ENCODE data around the gene CDKN2B-AS1.
A peak's percentile ranks its signal among the peaks of the same experiment; 100 is the strongest.

CDKN2B-AS1 gene

DNA sequence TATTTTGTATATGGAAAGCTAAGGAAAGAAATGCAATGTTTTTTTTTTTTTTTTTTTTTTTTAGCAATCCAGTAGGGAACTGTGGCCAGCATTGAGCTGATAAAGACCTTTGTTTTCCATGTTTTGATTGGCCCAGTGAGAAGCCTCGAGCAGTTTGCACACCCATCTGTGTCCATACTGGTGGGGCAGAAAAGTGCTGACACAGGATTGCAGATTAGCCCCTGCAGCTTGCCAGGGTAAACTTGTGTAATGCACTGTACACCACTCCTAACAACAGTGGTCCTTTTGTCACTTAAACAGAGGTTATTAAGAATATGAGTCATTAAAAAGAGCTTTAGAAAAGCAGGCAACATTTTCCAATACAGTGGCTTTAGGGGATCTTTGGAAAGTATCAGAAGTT is 147.3 kb downstream of the CDKN2B-AS1 start:
- no peaks in the 10 kb centered on the region for H3K27me3 ChIP-seq (ENCODE audit: low read depth)
- peaks cover 14% of the 10 kb centered on the region for H3K4me1 ChIP-seq
- no peak overlapping the region for H3K4me3 ChIP-seq
- in situ Hi-C loops (cut with MboI; ENCODE audit: low sequenced_read_pairs) = no loop called here
- H3K9me3 ChIP-seq = no peaks in the 10 kb centered on the region
- peak; percentile 66 to 67 for DNase-seq (ENCODE audit: low spot score in 2 of 2)
- H3K36me3 ChIP-seq (replicated peaks) = no peaks in the 10 kb centered on the region

DNA sequence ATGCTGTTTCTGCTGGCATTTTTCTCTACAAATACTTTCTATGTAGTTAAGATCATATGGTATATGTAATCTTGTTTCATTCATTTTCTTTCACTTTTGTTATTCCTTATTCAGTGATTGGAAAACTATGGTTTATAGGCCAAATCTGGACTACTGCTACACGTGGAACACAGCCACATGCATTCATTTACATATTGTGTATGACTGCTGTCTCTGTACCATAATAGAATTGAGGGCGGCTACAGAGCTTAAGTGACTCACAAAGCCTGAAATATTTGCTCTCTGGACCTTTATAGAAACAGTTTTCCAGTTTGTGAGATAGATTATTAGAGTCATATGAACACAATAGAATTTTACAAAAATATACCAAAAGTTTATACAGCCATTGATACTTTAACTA is 148.1 kb downstream of the CDKN2B-AS1 start:
- DNase-seq (ENCODE audit: low spot score in 2 of 2) = peak; percentile 44 to 86
- no peak overlapping the region for H3K4me3 ChIP-seq
- H3K4me1 ChIP-seq = peaks cover 14% of the 10 kb centered on the region
- no peaks in the 10 kb centered on the region for H3K36me3 ChIP-seq (replicated peaks)
- no peaks in the 10 kb centered on the region for H3K9me3 ChIP-seq
- in situ Hi-C loops (cut with MboI; ENCODE audit: low sequenced_read_pairs) = no loop called here
- H3K27me3 ChIP-seq (ENCODE audit: low read depth) = no peaks in the 10 kb centered on the region

DNA sequence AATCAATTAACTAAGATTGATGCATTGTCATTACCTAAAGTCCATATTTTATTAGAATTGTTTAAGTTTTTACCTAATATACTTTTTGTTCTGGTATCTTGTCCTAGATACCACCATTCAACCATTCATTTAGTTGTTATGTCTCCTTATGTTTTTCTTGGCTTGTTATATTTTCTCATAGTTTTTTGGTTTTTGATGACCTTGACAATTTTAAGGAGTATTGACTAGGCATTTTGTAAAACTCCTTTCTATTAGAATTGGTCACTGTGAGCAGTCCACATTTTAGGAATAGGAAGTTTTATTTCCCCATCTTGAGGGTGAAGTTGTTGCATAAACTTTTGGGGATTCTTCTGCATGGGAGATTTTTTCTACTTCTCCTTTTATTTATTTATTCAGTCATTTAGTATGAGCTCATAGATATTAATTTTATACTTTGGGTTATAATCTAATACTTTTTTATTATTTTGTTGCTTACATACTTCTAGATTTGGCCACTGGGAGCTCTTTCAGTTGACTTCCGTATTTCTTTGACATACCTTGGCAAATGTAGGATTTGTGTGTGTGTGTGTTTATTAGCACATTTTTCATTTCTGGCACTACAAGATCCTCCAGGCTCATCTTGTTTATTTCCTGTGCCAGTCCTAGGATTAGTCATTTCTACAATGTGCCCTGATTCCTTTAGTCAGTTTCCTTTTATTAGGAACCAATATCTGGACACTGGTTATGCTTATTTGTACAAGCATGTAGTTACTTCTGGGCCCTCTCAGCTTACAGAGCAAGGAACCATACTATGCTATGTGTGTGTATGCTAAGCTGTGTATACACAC is 149.4 kb downstream of the CDKN2B-AS1 start:
- Histone ChIP-seq H3K27me3 (ENCODE audit: low read depth) (no peaks in the 10 kb centered on the region), H3K9me3 (no peaks in the 10 kb centered on the region), H3K4me1 (peaks cover 14% of the 10 kb centered on the region), H3K4me3 (no peak overlapping the region), H3K36me3 (replicated peaks) (no peaks in the 10 kb centered on the region)
- DNase-seq (ENCODE audit: low spot score in 2 of 2) = no peak
- in situ Hi-C loops (cut with MboI; ENCODE audit: low sequenced_read_pairs) = no loop called here

DNA sequence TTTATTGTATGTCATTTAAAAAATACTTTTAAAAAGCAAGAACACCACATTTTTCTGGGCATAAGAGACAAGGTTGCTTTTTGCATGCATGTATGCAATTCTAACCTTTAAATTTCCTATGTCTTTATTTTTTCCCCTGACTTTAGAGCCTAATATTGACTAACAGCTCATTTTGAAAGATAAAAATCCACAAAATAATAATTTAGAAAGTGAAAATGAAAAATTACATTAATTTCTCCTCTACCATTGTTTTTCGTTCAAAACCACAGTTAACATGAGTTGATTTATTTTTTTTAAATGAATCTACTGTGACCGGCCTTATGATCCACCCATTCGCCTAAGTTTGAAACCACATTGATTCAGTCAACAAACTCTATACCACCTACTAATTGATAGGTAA is 152.0 kb downstream of the CDKN2B-AS1 start:
- no peak for DNase-seq (ENCODE audit: low spot score in 2 of 2)
- Histone ChIP-seq H3K27me3 (ENCODE audit: low read depth) (no peaks in the 10 kb centered on the region), H3K4me1 (peaks cover 10% of the 10 kb centered on the region), H3K9me3 (no peaks in the 10 kb centered on the region), H3K4me3 (no peak overlapping the region), H3K36me3 (replicated peaks) (no peaks in the 10 kb centered on the region)
- in situ Hi-C loops (cut with MboI; ENCODE audit: low sequenced_read_pairs) = no loop called here

DNA sequence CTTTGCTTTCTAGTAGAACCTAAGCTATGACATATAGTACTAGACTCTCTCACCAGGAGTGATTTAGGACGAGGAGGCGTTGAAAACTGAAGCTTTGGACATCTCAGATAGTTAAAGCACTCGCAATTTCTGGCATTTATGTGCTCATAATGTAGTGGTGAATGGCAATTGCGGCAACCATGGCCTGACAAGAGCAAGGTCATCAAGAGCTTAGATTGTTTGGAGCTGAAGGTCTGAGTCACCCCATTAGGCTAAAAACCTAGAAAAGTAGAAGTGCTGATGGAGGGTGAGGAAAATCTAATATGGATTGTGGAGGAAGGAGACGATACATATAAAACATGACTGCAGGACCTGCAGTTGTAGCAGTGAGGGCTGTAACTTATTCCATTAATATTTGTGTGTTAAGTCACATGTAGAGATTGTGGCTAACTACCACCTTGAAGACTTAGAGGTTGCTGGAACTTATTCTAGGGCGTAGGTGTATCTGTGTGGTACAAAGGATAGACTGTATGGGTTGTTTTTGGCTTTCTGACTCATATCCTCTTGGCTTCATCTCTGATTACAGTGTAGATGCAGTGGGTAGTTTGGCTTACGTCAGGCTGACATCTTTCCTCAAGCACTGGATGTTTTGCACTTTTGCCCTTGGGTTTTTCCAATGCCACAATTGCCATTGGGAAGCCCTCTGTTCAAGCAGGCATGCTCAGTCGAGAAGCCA is 153.4 kb downstream of the CDKN2B-AS1 start:
- H3K4me1 ChIP-seq = 0 out of 2 replicates have a peak, but pooled peaks cover under 1% of the 10 kb centered on the region
- no peaks in the 10 kb centered on the region for H3K9me3 ChIP-seq
- no peak overlapping the region for H3K4me3 ChIP-seq
- no peaks in the 10 kb centered on the region for H3K36me3 ChIP-seq (replicated peaks)
- DNase-seq (ENCODE audit: low spot score in 2 of 2) = no peak
- in situ Hi-C loops (cut with MboI; ENCODE audit: low sequenced_read_pairs) = no loop called here
- H3K27me3 ChIP-seq (ENCODE audit: low read depth) = no peaks in the 10 kb centered on the region

DNA sequence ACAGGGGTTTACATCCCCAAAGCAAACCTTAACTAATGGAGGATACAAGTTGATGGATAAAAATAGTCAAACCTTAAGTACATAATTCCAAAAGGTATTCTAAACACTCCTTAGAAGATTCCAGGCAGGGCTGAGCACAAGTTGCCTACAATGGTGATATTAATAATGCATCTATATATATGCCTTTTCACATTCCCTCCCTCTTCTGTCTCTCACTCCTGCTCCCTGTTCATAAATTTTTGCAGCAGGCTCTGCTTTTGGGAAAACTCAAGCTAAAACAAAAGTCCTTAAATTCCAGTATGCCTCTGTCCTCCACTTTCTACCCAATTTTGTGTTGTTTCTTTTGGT is 153.9 kb downstream of the CDKN2B-AS1 start:
- H3K4me1 ChIP-seq = no peaks in the 10 kb centered on the region
- no peaks in the 10 kb centered on the region for H3K36me3 ChIP-seq (replicated peaks)
- no peak overlapping the region for H3K4me3 ChIP-seq
- H3K9me3 ChIP-seq = no peaks in the 10 kb centered on the region
- in situ Hi-C loops (cut with MboI; ENCODE audit: low sequenced_read_pairs) = no loop called here
- H3K27me3 ChIP-seq (ENCODE audit: low read depth) = no peaks in the 10 kb centered on the region
- DNase-seq (ENCODE audit: low spot score in 2 of 2) = no peak

DNA sequence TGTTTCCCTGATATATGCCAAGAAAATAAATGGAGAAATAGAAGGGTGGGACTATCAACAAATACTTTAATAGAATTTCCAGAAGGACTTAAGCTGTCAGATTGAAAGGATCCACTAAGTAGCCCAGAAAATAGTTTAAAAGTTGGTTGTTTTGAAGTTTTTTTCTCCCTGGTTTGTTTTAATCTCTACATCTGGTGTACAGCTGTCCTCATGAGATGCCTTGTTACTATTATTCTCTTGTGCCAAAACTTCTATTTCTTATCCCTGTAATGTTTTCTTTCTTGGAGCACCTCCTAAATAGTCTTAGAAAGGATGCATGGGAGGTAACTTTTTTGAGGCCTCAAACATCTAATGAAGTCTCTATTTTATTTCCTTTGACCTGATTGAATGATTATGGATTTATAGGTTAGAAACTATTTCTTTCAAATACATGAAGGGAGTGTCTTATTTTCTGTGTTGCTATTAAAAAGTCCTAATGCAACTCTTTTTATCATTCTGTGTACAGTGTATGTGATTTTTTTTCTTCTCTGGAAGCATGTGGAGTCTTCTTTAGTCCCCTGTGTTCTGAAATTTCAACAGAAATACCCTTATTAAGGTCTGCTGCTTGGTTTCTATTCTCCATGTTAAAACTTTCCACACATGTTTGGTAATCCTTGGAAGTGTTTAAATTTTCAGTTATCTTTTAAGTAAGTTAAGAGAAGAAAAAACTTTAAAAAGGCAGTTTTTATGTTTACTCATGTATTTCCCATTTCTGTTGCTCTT is 154.5 kb downstream of the CDKN2B-AS1 start:
- Histone ChIP-seq H3K27me3 (ENCODE audit: low read depth) (no peaks in the 10 kb centered on the region), H3K4me1 (no peaks in the 10 kb centered on the region), H3K9me3 (no peaks in the 10 kb centered on the region), H3K4me3 (no peak overlapping the region), H3K36me3 (replicated peaks) (no peaks in the 10 kb centered on the region)
- DNase-seq (ENCODE audit: low spot score in 2 of 2) = no peak
- in situ Hi-C loops (cut with MboI; ENCODE audit: low sequenced_read_pairs) = no loop called here

DNA sequence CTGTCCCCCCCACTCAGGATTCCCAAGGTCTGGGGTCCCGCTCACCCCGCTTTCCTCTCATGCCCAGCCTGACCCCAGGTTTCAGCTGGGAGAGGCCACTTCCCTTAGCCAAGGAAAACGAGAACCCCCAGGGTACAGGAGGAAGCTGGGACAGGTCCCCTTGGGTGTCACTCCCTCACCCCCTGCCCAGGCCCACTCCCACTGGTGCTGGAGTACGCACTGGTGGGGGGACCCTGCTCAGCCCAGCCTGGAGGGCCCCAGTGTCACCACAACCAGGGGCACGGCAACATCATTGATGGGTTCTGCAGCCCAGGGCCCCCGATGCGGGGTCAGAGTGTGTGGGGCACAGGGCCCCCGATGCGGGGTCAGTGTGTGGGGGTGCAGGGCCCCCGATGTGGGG is 159.5 kb downstream of the CDKN2B-AS1 start:
- no peaks in the 10 kb centered on the region for H3K9me3 ChIP-seq
- no peaks in the 10 kb centered on the region for H3K36me3 ChIP-seq (replicated peaks)
- in situ Hi-C loops (cut with MboI; ENCODE audit: low sequenced_read_pairs) = no loop called here
- no peak overlapping the region for H3K4me3 ChIP-seq
- H3K4me1 ChIP-seq = no peaks in the 10 kb centered on the region
- DNase-seq (ENCODE audit: low spot score in 2 of 2) = no peak
- H3K27me3 ChIP-seq (ENCODE audit: low read depth) = no peaks in the 10 kb centered on the region

DNA sequence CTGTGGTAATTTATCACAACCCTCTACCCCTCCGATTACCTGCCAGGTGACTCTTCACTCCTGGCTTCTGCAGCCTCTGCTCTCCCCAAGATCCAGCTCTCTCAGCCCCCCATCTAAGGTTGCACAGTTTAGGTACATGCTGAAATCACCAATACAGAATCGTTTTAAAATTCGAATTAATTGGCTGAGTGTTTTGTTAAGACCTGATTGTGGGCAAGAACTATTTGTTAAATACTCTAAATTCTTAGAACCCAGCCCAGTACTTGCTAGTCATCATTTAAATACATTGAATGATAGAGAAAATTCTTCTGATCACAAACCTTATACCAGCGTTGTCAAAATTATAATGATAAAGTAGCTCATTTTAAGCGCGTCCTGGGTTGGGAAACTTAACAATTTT is 162.0 kb downstream of the CDKN2B-AS1 start:
- H3K9me3 ChIP-seq = no peaks in the 10 kb centered on the region
- H3K27me3 ChIP-seq (ENCODE audit: low read depth) = no peaks in the 10 kb centered on the region
- DNase-seq (ENCODE audit: low spot score in 2 of 2) = no peak
- H3K4me1 ChIP-seq = no peaks in the 10 kb centered on the region
- in situ Hi-C loops (cut with MboI; ENCODE audit: low sequenced_read_pairs) = no loop called here
- no peak overlapping the region for H3K4me3 ChIP-seq
- no peaks in the 10 kb centered on the region for H3K36me3 ChIP-seq (replicated peaks)

DNA sequence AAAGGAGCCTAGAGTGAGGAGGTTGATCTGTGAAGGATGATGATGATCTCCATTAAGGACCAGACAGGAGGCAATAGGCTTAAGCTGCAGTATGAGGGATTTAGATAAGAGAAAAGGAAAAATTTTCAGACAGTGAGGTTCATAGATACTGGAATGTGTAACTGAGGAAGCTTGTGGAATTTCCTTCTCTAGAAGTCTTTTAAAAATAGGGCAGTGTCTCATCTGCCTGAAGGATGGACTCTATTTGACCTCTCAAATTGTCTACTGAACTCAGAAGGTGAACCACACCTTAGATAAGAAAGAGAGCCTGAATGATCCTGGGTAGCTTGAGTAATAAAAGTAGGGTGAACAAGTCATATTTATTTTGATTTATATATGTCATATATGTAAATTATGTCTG is 162.7 kb downstream of the CDKN2B-AS1 start:
- DNase-seq (ENCODE audit: low spot score in 2 of 2) = no peak
- in situ Hi-C loops (cut with MboI; ENCODE audit: low sequenced_read_pairs) = no loop called here
- Histone ChIP-seq H3K36me3 (replicated peaks) (no peaks in the 10 kb centered on the region), H3K9me3 (no peaks in the 10 kb centered on the region), H3K27me3 (ENCODE audit: low read depth) (no peaks in the 10 kb centered on the region), H3K4me3 (no peak overlapping the region), H3K4me1 (no peaks in the 10 kb centered on the region)

DNA sequence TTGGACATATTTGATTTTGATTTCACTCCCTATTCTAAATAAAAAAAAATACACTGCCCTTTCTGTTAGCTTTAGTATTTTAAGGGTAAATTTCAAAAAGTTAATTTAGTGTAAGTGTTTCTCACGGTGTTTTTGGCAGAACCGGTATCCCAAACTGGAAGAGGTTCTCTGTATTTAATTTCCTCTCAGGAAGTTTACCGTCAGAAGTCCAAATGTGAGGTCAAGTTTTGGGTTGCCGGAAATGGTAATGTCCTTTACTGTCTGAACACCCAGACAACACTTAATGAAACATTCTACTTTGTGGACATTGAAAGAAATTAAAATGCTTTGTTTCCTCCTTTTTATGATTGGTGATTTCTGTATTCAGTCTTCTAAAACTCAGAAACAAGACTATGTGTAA is 163.2 kb downstream of the CDKN2B-AS1 start:
- no peaks in the 10 kb centered on the region for H3K9me3 ChIP-seq
- H3K4me3 ChIP-seq = no peak overlapping the region
- no peak for DNase-seq (ENCODE audit: low spot score in 2 of 2)
- no peaks in the 10 kb centered on the region for H3K36me3 ChIP-seq (replicated peaks)
- in situ Hi-C loops (cut with MboI; ENCODE audit: low sequenced_read_pairs) = no loop called here
- H3K4me1 ChIP-seq = no peaks in the 10 kb centered on the region
- no peaks in the 10 kb centered on the region for H3K27me3 ChIP-seq (ENCODE audit: low read depth)

DNA sequence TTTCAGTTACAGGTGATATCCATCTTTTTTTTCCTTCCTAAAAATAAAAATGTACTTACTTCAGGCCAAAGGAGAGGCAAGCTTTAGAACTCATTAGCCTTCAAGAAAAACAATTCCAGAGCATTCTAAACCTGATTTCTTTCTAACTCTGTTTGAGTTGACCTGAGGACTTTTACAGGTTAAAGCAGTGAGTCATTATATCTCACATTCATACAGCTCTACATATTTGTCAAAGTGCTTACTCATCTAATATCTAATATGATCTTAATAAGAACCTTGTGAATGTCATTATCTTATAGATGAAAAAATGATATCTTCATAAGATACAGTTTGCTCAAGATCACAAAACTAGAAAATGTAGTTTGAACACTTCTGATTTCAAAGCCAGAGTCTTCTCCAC is 163.7 kb downstream of the CDKN2B-AS1 start:
- Histone ChIP-seq H3K4me1 (no peaks in the 10 kb centered on the region), H3K27me3 (ENCODE audit: low read depth) (no peaks in the 10 kb centered on the region), H3K9me3 (no peaks in the 10 kb centered on the region), H3K36me3 (replicated peaks) (no peaks in the 10 kb centered on the region), H3K4me3 (no peak overlapping the region)
- no peak for DNase-seq (ENCODE audit: low spot score in 2 of 2)
- in situ Hi-C loops (cut with MboI; ENCODE audit: low sequenced_read_pairs) = no loop called here

DNA sequence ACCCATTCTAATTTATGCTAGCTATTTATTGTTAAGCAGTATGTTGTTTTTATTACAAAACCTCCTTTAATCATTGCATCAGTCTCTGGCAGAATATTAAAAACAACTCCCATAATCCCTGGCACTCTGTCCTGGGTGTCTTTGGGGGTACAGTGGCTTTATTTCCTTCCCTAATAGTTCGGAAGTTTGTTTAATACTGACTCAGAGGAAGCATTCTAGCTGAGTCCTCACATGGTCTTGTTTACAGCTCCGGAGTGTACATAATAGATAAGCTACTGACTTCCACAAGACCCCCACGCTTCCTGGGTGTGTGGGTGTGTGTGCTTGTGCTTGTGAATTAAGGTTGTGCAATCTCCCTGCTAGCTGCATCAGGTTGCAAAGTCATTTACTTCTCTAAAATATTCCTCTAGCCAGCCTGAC is 164.3 kb downstream of the CDKN2B-AS1 start:
- Histone ChIP-seq H3K4me1 (no peaks in the 10 kb centered on the region), H3K9me3 (no peaks in the 10 kb centered on the region), H3K36me3 (replicated peaks) (no peaks in the 10 kb centered on the region), H3K27me3 (ENCODE audit: low read depth) (no peaks in the 10 kb centered on the region), H3K4me3 (no peak overlapping the region)
- no peak for DNase-seq (ENCODE audit: low spot score in 2 of 2)
- in situ Hi-C loops (cut with MboI; ENCODE audit: low sequenced_read_pairs) = no loop called here

DNA sequence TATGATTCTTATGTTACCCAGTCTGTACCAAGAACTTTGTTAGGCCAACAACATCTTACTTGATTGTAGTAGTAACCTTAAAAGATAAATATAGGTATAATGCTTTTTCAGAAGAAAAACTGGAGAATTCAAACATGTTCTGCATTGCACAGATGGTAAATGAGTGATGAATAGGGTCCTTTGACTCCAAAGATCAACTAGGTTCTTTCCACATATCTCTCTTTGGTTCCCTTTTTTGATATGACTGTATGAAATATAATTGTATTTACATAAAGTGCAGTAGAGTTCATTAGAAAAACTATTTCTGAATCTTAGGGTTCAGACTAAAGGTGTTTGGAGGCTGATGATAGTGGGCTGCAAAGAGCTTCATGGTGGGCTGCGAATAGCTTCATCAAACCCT is 165.0 kb downstream of the CDKN2B-AS1 start:
- in situ Hi-C loops (cut with MboI; ENCODE audit: low sequenced_read_pairs) = no loop called here
- Histone ChIP-seq H3K27me3 (ENCODE audit: low read depth) (no peaks in the 10 kb centered on the region), H3K4me3 (no peak overlapping the region), H3K4me1 (no peaks in the 10 kb centered on the region), H3K36me3 (replicated peaks) (no peaks in the 10 kb centered on the region), H3K9me3 (no peaks in the 10 kb centered on the region)
- no peak for DNase-seq (ENCODE audit: low spot score in 2 of 2)

Measured in HAP-1 (cell line).